ENCODE measurements around the gene GRID1. TPM values are rescaled to one million over a fixed set of nuclear protein-coding genes. Genes with fewer than 3 reads are reported as not detected.
A peak's percentile ranks its signal among the peaks of the same experiment; 100 is the strongest.

GRID1 gene
- total RNA-seq, 1 donor from 2014 or later = 9.2 TPM

DNA sequence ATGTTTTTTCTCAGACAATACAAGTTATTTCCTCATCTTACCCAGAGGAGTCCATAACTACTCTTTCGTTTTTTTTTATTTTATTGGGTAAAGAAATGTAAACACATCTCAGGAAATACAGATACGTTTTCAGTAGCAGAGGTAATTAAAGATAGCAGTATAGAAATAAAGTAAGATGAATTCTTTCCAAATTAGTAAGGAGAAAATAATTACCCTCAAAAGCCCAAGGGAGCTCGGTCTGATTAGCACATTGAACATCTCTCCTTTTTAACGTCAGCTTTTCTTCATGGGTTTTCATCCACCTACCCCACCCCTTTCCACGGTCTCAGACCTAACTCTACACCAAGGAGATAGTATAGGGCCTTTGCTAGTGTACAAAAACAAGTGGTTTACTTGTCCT is 294.2 kb downstream of the GRID1 start:
- no peak overlapping the region for H3K4me3 Mint-ChIP-seq
- no peaks in the 10 kb centered on the region for H3K36me3 Mint-ChIP-seq
- no peak overlapping the region for H3K27ac Mint-ChIP-seq
- peaks cover 3% of the 10 kb centered on the region for H3K4me1 Mint-ChIP-seq (ENCODE audit: unreplicated experiment)
- H3K27me3 Mint-ChIP-seq = peaks cover 17% of the 10 kb centered on the region
- H3K9me3 Mint-ChIP-seq = no peaks in the 10 kb centered on the region
- no peak for DNase-seq (ENCODE audit: extremely low spot score, unreplicated experiment)
- TF ChIP-seq, protein P1, sequence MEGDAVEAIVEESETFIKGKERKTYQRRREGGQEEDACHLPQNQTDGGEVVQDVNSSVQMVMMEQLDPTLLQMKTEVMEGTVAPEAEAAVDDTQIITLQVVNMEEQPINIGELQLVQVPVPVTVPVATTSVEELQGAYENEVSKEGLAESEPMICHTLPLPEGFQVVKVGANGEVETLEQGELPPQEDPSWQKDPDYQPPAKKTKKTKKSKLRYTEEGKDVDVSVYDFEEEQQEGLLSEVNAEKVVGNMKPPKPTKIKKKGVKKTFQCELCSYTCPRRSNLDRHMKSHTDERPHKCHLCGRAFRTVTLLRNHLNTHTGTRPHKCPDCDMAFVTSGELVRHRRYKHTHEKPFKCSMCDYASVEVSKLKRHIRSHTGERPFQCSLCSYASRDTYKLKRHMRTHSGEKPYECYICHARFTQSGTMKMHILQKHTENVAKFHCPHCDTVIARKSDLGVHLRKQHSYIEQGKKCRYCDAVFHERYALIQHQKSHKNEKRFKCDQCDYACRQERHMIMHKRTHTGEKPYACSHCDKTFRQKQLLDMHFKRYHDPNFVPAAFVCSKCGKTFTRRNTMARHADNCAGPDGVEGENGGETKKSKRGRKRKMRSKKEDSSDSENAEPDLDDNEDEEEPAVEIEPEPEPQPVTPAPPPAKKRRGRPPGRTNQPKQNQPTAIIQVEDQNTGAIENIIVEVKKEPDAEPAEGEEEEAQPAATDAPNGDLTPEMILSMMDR (conservative IDR thresholded peaks at IDR 0.05) = no peak

DNA sequence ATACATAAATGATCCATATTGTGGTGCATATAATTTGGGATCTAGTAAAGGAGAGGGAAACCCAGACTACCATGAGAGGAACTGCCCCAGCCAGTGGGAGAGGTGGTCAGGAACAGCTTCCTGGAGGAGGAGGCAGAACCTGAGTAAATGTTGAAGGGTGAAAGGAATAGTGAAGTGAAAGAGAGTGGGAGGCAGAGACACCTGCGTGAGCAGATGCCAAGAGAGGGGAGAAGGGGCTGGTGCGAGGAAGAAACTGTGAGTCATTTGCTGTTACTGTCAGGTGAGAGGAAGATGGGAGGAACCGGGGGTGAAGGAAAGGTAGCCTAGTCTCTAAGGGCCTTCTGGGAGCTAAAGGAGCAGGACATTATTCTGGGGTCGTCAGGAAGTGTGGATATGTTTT is 294.8 kb downstream of the GRID1 start:
- no peaks in the 10 kb centered on the region for H3K36me3 Mint-ChIP-seq
- H3K27ac Mint-ChIP-seq = no peak overlapping the region
- no peaks in the 10 kb centered on the region for H3K9me3 Mint-ChIP-seq
- H3K4me3 Mint-ChIP-seq = no peak overlapping the region
- no peaks in the 10 kb centered on the region for H3K4me1 Mint-ChIP-seq (ENCODE audit: unreplicated experiment)
- H3K27me3 Mint-ChIP-seq = peaks cover 13% of the 10 kb centered on the region
- TF ChIP-seq, protein P1 (conservative IDR thresholded peaks at IDR 0.05) = no peak
- DNase-seq (ENCODE audit: extremely low spot score, unreplicated experiment) = no peak

DNA sequence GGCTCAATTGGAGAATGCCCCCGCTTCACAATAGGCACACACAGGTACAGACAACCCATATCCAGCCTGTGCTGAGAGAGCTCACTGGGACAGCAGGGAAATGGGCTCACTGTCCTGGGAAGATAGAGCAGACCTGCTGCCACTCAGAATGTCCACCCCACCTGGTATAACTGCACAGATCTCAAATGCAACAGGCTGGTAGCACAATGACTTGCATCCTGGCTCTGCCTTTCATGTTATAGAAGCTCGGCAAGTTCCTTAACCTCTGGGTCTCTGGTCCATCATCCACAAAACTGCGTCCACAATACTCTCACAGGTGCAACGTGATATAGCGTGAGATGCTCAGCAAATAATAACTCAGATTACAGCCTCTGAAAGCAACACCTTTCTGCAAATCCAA is 295.4 kb downstream of the GRID1 start:
- Mint-ChIP-seq H3K4me3 (no peak overlapping the region), H3K27me3 (peaks cover 13% of the 10 kb centered on the region), H3K4me1 (ENCODE audit: unreplicated experiment) (no peaks in the 10 kb centered on the region), H3K36me3 (no peaks in the 10 kb centered on the region), H3K27ac (no peak overlapping the region), H3K9me3 (no peaks in the 10 kb centered on the region)
- no peak for DNase-seq (ENCODE audit: extremely low spot score, unreplicated experiment)
- TF ChIP-seq, protein P1 (conservative IDR thresholded peaks at IDR 0.05) = no peak

DNA sequence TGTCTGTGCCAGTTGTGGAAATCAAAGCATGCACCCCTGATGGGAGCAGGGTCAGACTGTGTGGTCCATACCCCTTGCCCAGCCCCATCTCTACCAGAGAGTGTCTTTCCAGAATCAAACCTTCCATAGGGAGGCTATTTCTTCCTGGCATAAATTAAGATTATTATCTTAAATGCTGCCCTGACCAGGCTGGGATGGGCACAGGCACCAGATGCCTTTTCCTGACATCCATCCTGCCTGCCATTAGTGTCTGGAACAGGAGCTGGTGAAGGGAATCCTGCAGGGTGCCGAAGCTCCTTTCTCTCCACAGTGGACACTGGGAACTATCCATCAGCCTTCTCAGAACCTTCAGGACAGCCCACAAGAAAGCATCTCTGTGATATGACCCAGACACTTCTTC is 296.3 kb downstream of the GRID1 start:
- no peak overlapping the region for H3K4me3 Mint-ChIP-seq
- no peaks in the 10 kb centered on the region for H3K4me1 Mint-ChIP-seq (ENCODE audit: unreplicated experiment)
- TF ChIP-seq, protein P1 (conservative IDR thresholded peaks at IDR 0.05) = no peak
- no peak overlapping the region for H3K27ac Mint-ChIP-seq
- DNase-seq (ENCODE audit: extremely low spot score, unreplicated experiment) = no peak
- H3K9me3 Mint-ChIP-seq = no peaks in the 10 kb centered on the region
- H3K27me3 Mint-ChIP-seq = peaks cover 18% of the 10 kb centered on the region
- no peaks in the 10 kb centered on the region for H3K36me3 Mint-ChIP-seq

DNA sequence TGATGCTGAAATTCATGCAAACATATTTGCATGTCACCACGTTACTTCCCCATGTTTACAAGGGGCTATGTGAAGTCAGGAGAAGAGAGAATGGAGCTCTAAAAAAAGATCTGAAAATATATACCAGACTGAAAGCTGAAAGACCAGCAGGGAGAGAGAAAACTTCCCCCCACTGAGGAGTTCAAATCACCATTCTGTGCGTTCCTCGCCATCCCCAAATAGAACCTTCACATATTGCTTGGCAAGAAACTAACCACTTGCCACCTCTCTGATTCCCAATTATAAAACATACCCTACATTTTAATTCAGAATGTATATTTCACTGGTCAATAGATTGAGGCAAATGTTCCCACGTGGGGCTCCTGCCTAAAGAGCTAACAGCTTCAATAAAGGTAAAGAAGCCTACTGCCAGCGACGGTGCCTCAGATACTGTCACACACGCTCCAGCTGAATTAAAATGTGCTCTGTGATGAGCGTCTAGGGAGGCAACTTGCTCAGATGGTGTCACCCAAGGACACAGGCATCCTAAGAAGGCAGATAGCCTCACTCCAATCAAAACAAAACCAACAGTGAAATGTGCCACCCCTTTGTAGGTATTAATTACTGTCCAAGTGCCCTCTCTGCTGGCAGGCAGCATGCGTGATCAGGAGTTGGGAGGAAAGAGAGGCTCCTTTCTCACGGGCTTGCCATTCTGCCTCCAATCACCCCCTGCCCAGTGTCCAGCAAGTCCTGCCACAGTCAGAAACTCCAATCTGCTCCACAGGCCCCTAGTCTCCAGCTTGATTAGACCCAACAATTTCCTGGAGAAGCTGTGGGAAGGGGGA is 298.2 kb downstream of the GRID1 start:
- DNase-seq (ENCODE audit: extremely low spot score, unreplicated experiment) = peak; percentile 22
- H3K4me3 Mint-ChIP-seq = no peak overlapping the region
- peaks cover 18% of the 10 kb centered on the region for H3K27me3 Mint-ChIP-seq
- no peak overlapping the region for H3K27ac Mint-ChIP-seq
- H3K36me3 Mint-ChIP-seq = no peaks in the 10 kb centered on the region
- TF ChIP-seq, protein P1 (conservative IDR thresholded peaks at IDR 0.05) = no peak
- H3K4me1 Mint-ChIP-seq (ENCODE audit: unreplicated experiment) = no peaks in the 10 kb centered on the region
- no peaks in the 10 kb centered on the region for H3K9me3 Mint-ChIP-seq

Data from type B pancreatic cell (in vitro differentiated cells).